DND-41 (cell line): ENCODE measurements around the gene GLB1L3.

Experiments used
- ATAC-seq: fragments of 200-7000 bp; cut with Tn5 transposase; 3 replicates; pipeline ENCODE4 v1.9.1; 2021; ENCODE audit warnings: low read depth; ENCODE audit not compliant: insufficient read depth
- DNase-seq: peaks from one replicate; pipeline ENCODE4 v3.0.0-alpha.2; 2020
- H2AFZ ChIP-seq: 2 replicates; pipeline ENCODE4 v1.6.0; 2012; ENCODE audit warnings: low read depth, low read length
- H3K27ac ChIP-seq: 2 replicates; pipeline ENCODE4 v1.5.1; 2012; ENCODE audit warnings: low read length, inconsistent platforms
- H3K27me3 ChIP-seq: fragments of 200-600 bp; sonication (generic); 2 replicates; pipeline ENCODE4 v1.6.0; 2012; ENCODE audit warnings: low read length, mild to moderate bottlenecking, inconsistent platforms; ENCODE audit not compliant: insufficient read depth, poor library complexity
- H3K36me3 ChIP-seq: 2 replicates; pipeline ENCODE4 v1.5.1; 2012; ENCODE audit warnings: low read length, inconsistent platforms; ENCODE audit not compliant: insufficient read depth
- H3K4me1 ChIP-seq: 2 replicates; pipeline ENCODE4 v1.5.1; 2012; ENCODE audit warnings: mild to moderate bottlenecking, low read length; ENCODE audit not compliant: insufficient read depth
- H3K4me2 ChIP-seq: 2 replicates; pipeline ENCODE4 v1.6.0; 2012; ENCODE audit warnings: mild to moderate bottlenecking, moderate library complexity, low read length, inconsistent platforms; ENCODE audit not compliant: insufficient read depth
- H3K4me3 ChIP-seq, 2 experiments: fragments of 200-600 bp in 1 of 2; shearing (Covaris generic) in 1 of 2; 2 replicates each; pipeline ENCODE4 v1.5.1; 2012 to 2016; ENCODE audit warnings: inconsistent platforms in 2 of 2, low read length in 2 of 2, mild to moderate bottlenecking in 2 of 2, low read depth in 1 of 2, moderate library complexity in 1 of 2
- H3K79me2 ChIP-seq: 2 replicates; pipeline ENCODE4 v1.6.0; 2012; ENCODE audit warnings: low read length, inconsistent platforms; ENCODE audit not compliant: insufficient read depth
- H3K9ac ChIP-seq: 2 replicates; pipeline ENCODE4 v1.6.0; 2012; ENCODE audit warnings: low read depth, mild to moderate bottlenecking, inconsistent platforms, low read length, moderate library complexity
- H3K9me3 ChIP-seq: 2 replicates; pipeline ENCODE4 v1.5.1; 2012; ENCODE audit warnings: low read length, moderate library complexity, mild to moderate bottlenecking, inconsistent platforms; ENCODE audit not compliant: insufficient read depth, severe bottlenecking
- H4K20me1 ChIP-seq: 2 replicates; pipeline ENCODE4 v1.6.0; 2012; ENCODE audit warnings: low read length; ENCODE audit not compliant: insufficient read depth
- CTCF ChIP-seq: IDR thresholded peaks from 2 replicates; pipeline ENCODE4 v1.5.1; 2012; ENCODE audit warnings: borderline replicate concordance, low read length, moderate library complexity, mild to moderate bottlenecking; ENCODE audit not compliant: poor library complexity, severe bottlenecking; ENCODE audit errors: extremely low read depth
- EZH2 ChIP-seq: IDR thresholded peaks from 3 replicates; pipeline ENCODE4 v1.6.1; 2012; ENCODE audit warnings: borderline replicate concordance, low read depth, mild to moderate bottlenecking, moderate library complexity, low read length, inconsistent platforms; ENCODE audit not compliant: severe bottlenecking

Gene GLB1L3

GRCh38 chr11:134294664-134295063 lies 18.5 kb downstream of the GLB1L3 start:
- Histone ChIP-seq H3K4me3 (no peak overlapping the region), H3K79me2 (no peaks in the 10 kb centered on the region), H3K27me3 (no peaks in the 10 kb centered on the region), H3K27ac (no peak overlapping the region), H2AFZ (no peak overlapping the region), H3K4me2 (no peak overlapping the region), H3K36me3 (no peaks in the 10 kb centered on the region), H4K20me1 (no peaks in the 10 kb centered on the region), H3K9me3 (no peaks in the 10 kb centered on the region), H3K4me1 (no peaks in the 10 kb centered on the region), H3K9ac (no peak overlapping the region)
- DNase-seq (no peak), ATAC-seq (no peak)
- TF ChIP-seq CTCF, result no peak
- TF ChIP-seq EZH2, result no peak

DNA sequence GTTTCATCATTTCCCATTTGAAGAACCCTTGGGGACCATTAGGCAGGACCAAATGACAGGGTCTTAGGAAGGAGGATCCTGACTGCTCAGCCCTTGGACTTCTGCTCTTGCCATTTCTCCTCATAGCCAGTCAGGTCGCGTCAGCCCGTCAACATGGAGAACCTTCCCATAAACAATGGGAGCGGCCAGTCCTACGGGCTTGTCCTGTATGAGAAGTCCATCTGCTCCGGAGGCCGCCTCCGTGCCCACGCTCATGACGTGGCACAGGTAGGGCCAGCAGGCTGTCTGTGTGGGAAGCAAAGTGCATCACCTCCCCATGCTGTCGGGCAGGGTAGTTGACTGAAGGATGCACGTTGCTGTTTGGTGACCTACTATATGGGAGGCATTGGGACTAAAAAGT lies 36.0 kb downstream of the GLB1L3 start:
- Histone ChIP-seq H3K9me3 (peaks cover 6% of the 10 kb centered on the region), H3K4me3 (no peak overlapping the region), H3K79me2 (no peaks in the 10 kb centered on the region), H3K36me3 (no peaks in the 10 kb centered on the region), H3K27ac (no peak overlapping the region), H3K4me2 (no peak overlapping the region), H2AFZ (no peak overlapping the region), H3K4me1 (no peaks in the 10 kb centered on the region), H3K9ac (no peak overlapping the region), H4K20me1 (no peaks in the 10 kb centered on the region), H3K27me3 (no peaks in the 10 kb centered on the region)
- TF ChIP-seq EZH2, result no peak
- no peak for TF ChIP-seq CTCF
- ATAC-seq, result no peak
- DNase-seq, result no peak

GRCh38 chr11:134312807-134313206 lies 36.6 kb downstream of the GLB1L3 start:
- ATAC-seq (0 out of 3 replicates have a peak, but pooled peaks have one; percentile 37), DNase-seq (no peak)
- H3K9ac ChIP-seq, result no peak overlapping the region
- H3K27me3 ChIP-seq, result no peaks in the 10 kb centered on the region
- H3K9me3 ChIP-seq, result peaks cover 10% of the 10 kb centered on the region
- no peaks in the 10 kb centered on the region for H4K20me1 ChIP-seq
- no peak overlapping the region for H3K27ac ChIP-seq
- H3K4me1 ChIP-seq, result no peaks in the 10 kb centered on the region
- no peak overlapping the region for H2AFZ ChIP-seq
- no peak overlapping the region for H3K4me3 ChIP-seq
- H3K4me2 ChIP-seq, result no peak overlapping the region
- H3K36me3 ChIP-seq, result no peaks in the 10 kb centered on the region
- TF ChIP-seq EZH2 (no peak), CTCF (no peak)
- H3K79me2 ChIP-seq, result no peaks in the 10 kb centered on the region

GRCh38 chr11:134313379-134313778 lies 37.2 kb downstream of the GLB1L3 start:
- H3K36me3 ChIP-seq, result no peaks in the 10 kb centered on the region
- ATAC-seq (no peak), DNase-seq (no peak)
- H4K20me1 ChIP-seq, result no peaks in the 10 kb centered on the region
- H3K9me3 ChIP-seq, result peaks cover 11% of the 10 kb centered on the region
- no peak overlapping the region for H3K9ac ChIP-seq
- H3K4me3 ChIP-seq, result no peak overlapping the region
- no peak overlapping the region for H2AFZ ChIP-seq
- H3K27me3 ChIP-seq, result no peaks in the 10 kb centered on the region
- no peaks in the 10 kb centered on the region for H3K4me1 ChIP-seq
- H3K4me2 ChIP-seq, result no peak overlapping the region
- no peak for TF ChIP-seq CTCF
- TF ChIP-seq EZH2, result no peak
- H3K27ac ChIP-seq, result no peak overlapping the region
- no peaks in the 10 kb centered on the region for H3K79me2 ChIP-seq
